A673 (cell line): ENCODE results near the gene ANKRD53. TPM values are rescaled to one million over a fixed set of nuclear protein-coding genes. Genes with fewer than 3 reads are reported as not detected.

ENCODE experiments used
- BruUV-seq: library from RNA; stranded (reverse); fragments of 400-500 nt; replicated peaks from 2 replicates; lab custom pipeline; 2021; lab: Mats Ljungman, UMichigan
- CTCF ChIA-PET: fragments of 300-600 bp; sonication (Branson Sonifier 250); formaldehyde crosslinking; loops from one replicate; lab custom pipeline; 2022; ENCODE audit warnings: antibody characterized with exemption; lab: Charles Lee
- POLR2A ChIA-PET: fragments of 300-600 bp; sonication (Branson Sonifier 250); formaldehyde crosslinking; loops from one replicate; lab custom pipeline; 2022; ENCODE audit warnings: antibody characterized with exemption; ENCODE audit not compliant: low non-redundant PET; lab: Charles Lee
- DNase-seq: peaks from one replicate; pipeline ENCODE4 v3.0.0-alpha.2; 2015; ENCODE audit warnings: low spot score
- H3K27ac ChIP-seq: fragments of 200-600 bp; sonication (generic); 2 replicates; pipeline ENCODE4 v1.5.1; 2016; ENCODE audit warnings: mixed run types, low read depth, mild to moderate bottlenecking, mixed read lengths, antibody characterized with exemption, low read length; ENCODE audit not compliant: poor library complexity, severe bottlenecking
- H3K27me3 ChIP-seq: fragments of 200-600 bp; sonication (generic); replicated peaks from 2 replicates; pipeline ENCODE4 v1.6.1; 2017; ENCODE audit warnings: mixed run types, low read depth, mild to moderate bottlenecking, mixed read lengths, antibody characterized with exemption, low read length; ENCODE audit not compliant: insufficient read depth, poor library complexity
- H3K36me3 ChIP-seq: fragments of 200-600 bp; sonication (generic); 2 replicates; pipeline ENCODE4 v1.6.1; 2016; ENCODE audit warnings: mixed run types, mild to moderate bottlenecking, mixed read lengths, antibody characterized with exemption, low read length; ENCODE audit not compliant: insufficient read depth, poor library complexity, severe bottlenecking
- H3K4me1 ChIP-seq: fragments of 200-600 bp; sonication (generic); 2 replicates; pipeline ENCODE4 v1.6.1; 2017; ENCODE audit warnings: mixed run types, mild to moderate bottlenecking, mixed read lengths, antibody characterized with exemption, low read length; ENCODE audit not compliant: insufficient read depth, poor library complexity, severe bottlenecking
- H3K4me3 ChIP-seq: fragments of 200-600 bp; sonication (generic); 2 replicates; pipeline ENCODE4 v1.5.1; 2016; ENCODE audit warnings: low read depth, mixed run types, mild to moderate bottlenecking, mixed read lengths, low read length; ENCODE audit not compliant: poor library complexity, severe bottlenecking
- H3K9me3 ChIP-seq: fragments of 200-600 bp; sonication (generic); 2 replicates; pipeline ENCODE4 v1.6.1; 2016; ENCODE audit warnings: mixed run types, low read depth, mild to moderate bottlenecking, mixed read lengths, antibody characterized with exemption, low read length; ENCODE audit not compliant: poor library complexity, severe bottlenecking
- CTCF ChIP-seq: fragments of 300-800, 200-600 bp; sonication (generic); conservative IDR thresholded peaks from 2 replicates; pipeline ENCODE4 v1.5.1; 2017; ENCODE audit warnings: low read depth, mild to moderate bottlenecking, antibody characterized with exemption, low read length, moderate library complexity, mixed read lengths
- EZH2 ChIP-seq: fragments of 200-600 bp; sonication (generic); IDR thresholded peaks from 2 replicates; pipeline ENCODE4 v1.6.1; 2017; ENCODE audit warnings: borderline replicate concordance, low read depth, mild to moderate bottlenecking, mixed read lengths, antibody characterized with exemption, low read length; ENCODE audit not compliant: poor library complexity, severe bottlenecking
- intact Hi-C: fragments of 100-400 bp; cut with micrococcal nuclease; formaldehyde crosslinking; loops from one replicate; pipeline ENCODE4 v1.10.0; 2022; ENCODE audit not compliant: unreplicated experiment
- total RNA-seq: library from RNA; stranded (reverse); gene quantifications from 2 replicates; pipeline ENCODE4 v1.2.3, GENCODE V29; 2021

ANKRD53 gene
- total RNA-seq, 1 experiment from 2014 or later, result 0.64 TPM

DNA sequence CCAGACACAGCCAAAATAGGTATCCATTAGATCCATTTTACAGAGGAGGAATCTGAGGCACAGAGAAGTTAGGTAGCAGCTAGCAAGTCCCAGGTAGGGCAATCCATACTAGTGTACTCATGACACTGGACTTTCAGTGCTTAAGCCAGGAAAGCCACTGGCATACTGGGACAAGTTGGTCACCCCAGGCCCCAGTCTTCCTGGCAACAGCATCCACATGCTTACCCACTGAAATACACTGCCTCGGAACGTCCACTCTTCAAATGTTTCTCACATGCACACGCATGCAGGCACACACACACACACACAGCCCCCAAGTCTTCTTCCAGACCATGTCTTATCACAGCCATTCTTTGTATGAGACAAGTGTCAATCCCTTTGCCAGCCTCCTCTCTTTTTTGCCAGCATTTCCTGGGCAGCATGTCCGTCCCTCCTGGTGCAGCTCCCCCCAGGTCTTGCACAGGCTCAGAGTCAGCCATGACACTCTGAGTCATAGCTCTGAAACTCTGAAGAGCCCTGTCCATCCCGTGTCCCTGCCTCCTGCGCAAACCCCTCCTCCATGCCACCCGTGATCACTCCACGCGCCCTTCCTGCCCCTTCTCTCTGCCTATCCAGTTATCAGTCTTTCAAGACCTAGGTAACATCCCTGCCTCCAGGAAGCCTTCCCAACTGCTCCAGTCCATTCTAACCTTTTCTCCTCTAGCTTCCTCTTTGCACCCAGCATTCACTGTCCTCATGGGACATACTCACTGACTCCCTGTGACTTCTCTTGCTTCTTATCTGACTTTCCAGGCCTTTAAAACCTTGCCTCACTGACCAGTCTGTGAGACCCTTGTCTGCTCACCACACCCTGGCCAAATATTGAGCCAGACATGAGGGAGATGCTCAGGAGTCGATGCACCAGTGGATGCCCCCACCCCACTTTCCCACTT lies 27.1 kb downstream of the ANKRD53 start:
- no peaks in the 10 kb centered on the region for H3K27me3 ChIP-seq
- ChIA-PET CTCF (interaction anchor here (0.5 kb wide), 1 partner anchor 222 kb away, joined by 3 read pairs; no protein-coding TSS in a partner anchor), POLR2A (no interaction called here)
- no peak for DNase-seq
- no peaks in the 10 kb centered on the region for H3K36me3 ChIP-seq
- no peak overlapping the region for H3K4me3 ChIP-seq
- H3K27ac ChIP-seq, result no peak overlapping the region
- H3K4me1 ChIP-seq, result no peaks in the 10 kb centered on the region
- no TSS peak for BruUV-seq
- no peaks in the 10 kb centered on the region for H3K9me3 ChIP-seq
- no peak for TF ChIP-seq CTCF
- TF ChIP-seq EZH2, result no peak
- intact Hi-C loops, result no loop called here

- intact Hi-C loops, result no loop called here
- TF ChIP-seq CTCF (no peak), EZH2 (no peak)
- H3K27me3 ChIP-seq, result no peaks in the 10 kb centered on the region
- ChIA-PET POLR2A (no interaction called here), CTCF (no interaction called here)
- H3K27ac ChIP-seq, result no peak overlapping the region
- no peaks in the 10 kb centered on the region for H3K9me3 ChIP-seq
- DNase-seq, result no peak
- H3K4me1 ChIP-seq, result no peaks in the 10 kb centered on the region
- no peak overlapping the region for H3K4me3 ChIP-seq
- BruUV-seq, result no TSS peak
- no peaks in the 10 kb centered on the region for H3K36me3 ChIP-seq
These were observed 27.9 kb downstream of the ANKRD53 start for GRCh38 chr2:71006323-71006722.

DNA sequence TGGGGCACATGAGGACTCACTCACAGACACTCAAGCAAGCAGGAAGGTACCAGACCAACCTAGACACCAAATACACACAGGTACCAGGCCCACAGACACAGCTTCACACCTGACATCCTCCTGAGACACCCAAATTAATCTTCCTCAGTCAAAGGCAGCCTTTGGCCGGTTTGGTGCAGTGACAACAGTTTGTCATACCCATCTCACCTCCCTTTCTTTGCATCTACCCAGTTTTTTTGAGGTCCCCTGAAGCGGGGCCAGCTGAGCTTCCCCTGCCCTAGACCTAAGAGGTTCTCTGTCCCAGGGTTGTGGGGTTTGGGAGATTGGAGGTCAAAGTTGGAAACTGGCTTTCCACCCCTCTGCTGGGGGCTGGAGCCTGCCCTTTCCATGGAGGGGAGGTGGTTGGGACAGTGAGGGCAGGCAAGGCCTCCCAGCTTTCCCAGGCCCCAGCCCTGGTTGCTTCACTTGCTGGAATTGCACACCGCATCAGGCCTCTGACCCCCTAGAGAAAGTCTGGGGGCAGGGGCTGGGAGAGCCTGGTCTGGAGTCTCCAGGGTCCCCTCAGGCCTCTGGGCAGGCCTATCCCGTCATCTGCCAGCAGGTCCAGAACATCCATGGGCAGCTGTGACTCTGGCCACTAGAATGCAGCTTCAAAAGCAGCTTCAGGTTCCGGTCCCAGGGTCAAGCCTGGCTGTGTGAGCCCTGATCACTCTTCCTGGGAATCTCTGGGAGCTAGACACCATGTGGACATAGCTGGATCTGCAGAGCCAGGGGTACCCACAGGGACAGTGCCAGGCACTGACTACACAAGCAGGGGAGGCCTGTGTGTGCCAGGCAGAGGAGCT lies 28.7 kb downstream of the ANKRD53 start:
- Histone ChIP-seq H3K4me3 (no peak overlapping the region), H3K9me3 (no peaks in the 10 kb centered on the region), H3K4me1 (no peaks in the 10 kb centered on the region), H3K27me3 (peaks cover 5% of the 10 kb centered on the region), H3K36me3 (no peaks in the 10 kb centered on the region), H3K27ac (no peak overlapping the region)
- no peak for TF ChIP-seq CTCF
- TF ChIP-seq EZH2, result no peak
- ChIA-PET POLR2A (no interaction called here), CTCF (no interaction called here)
- intact Hi-C loops, result no loop called here
- BruUV-seq, result no TSS peak
- DNase-seq, result no peak
